H9 (cell line): ENCODE data around the gene SLC26A6. TPM values are rescaled to one million over a fixed set of nuclear protein-coding genes. Genes with fewer than 3 reads are reported as not detected.
A peak's percentile ranks its signal among the peaks of the same experiment; 100 is the strongest.

Source experiments
- DNase-seq: peaks from one replicate; pipeline ENCODE4 v3.0.0-alpha.2; 2017
- H2AFZ ChIP-seq: one replicate; pipeline ENCODE4 v1.6.1; 2013; ENCODE audit warnings: mild to moderate bottlenecking, low read length, control low read depth, moderate library complexity
- H2AK5ac ChIP-seq: 2 replicates; pipeline ENCODE4 v1.6.1; 2013; ENCODE audit warnings: low read length, control low read depth, mixed read lengths; ENCODE audit not compliant: insufficient read length
- H2BK120ac ChIP-seq: one replicate; pipeline ENCODE4 v1.6.1; 2013; ENCODE audit warnings: low read depth, mild to moderate bottlenecking, low read length, control low read depth, inconsistent platforms; ENCODE audit not compliant: poor library complexity, severe bottlenecking
- H2BK12ac ChIP-seq: 2 replicates; pipeline ENCODE4 v1.6.1; 2013; ENCODE audit warnings: low read length, control low read depth, mixed read lengths, low read depth; ENCODE audit not compliant: insufficient read length
- H2BK15ac ChIP-seq: 2 replicates; pipeline ENCODE4 v1.6.1; 2013; ENCODE audit warnings: low read depth, low read length, control low read depth
- H2BK20ac ChIP-seq: one replicate; pipeline ENCODE4 v1.6.1; 2013; ENCODE audit warnings: low read depth, mild to moderate bottlenecking, low read length, control low read depth, inconsistent platforms; ENCODE audit not compliant: poor library complexity, severe bottlenecking
- H2BK5ac ChIP-seq: 2 replicates; pipeline ENCODE4 v1.6.1; 2013; ENCODE audit warnings: low read length, control low read depth, mixed read lengths; ENCODE audit not compliant: insufficient read length
- H3K14ac ChIP-seq: 2 replicates; pipeline ENCODE4 v1.6.1; 2013; ENCODE audit warnings: low read length, control low read depth; ENCODE audit not compliant: insufficient read depth
- H3K18ac ChIP-seq: 2 replicates; pipeline ENCODE4 v1.6.1; 2013; ENCODE audit warnings: low read depth, mild to moderate bottlenecking, mixed read lengths, low read length, control low read depth; ENCODE audit not compliant: insufficient read length
- H3K23ac ChIP-seq: 2 replicates; pipeline ENCODE4 v1.6.1; 2013; ENCODE audit warnings: low read length, control low read depth, mixed read lengths, low read depth; ENCODE audit not compliant: insufficient read length
- H3K23me2 ChIP-seq: 2 replicates; pipeline ENCODE4 v1.6.1; 2013; ENCODE audit warnings: low read depth, mild to moderate bottlenecking, mixed read lengths, low read length, control low read depth; ENCODE audit not compliant: insufficient read length, poor library complexity, severe bottlenecking
- H3K27ac ChIP-seq: 2 replicates; pipeline ENCODE4 v1.5.1; 2013; ENCODE audit warnings: low read length, control low read depth, mixed read lengths, low read depth; ENCODE audit not compliant: insufficient read length
- H3K27me3 ChIP-seq: 2 replicates; pipeline ENCODE4 v1.6.1; 2013; ENCODE audit warnings: low read length, control low read depth, inconsistent platforms; ENCODE audit not compliant: insufficient read depth
- H3K4ac ChIP-seq: 2 replicates; pipeline ENCODE4 v1.6.1; 2013; ENCODE audit warnings: low read depth, mild to moderate bottlenecking, control low read depth, inconsistent platforms, low read length, moderate library complexity
- H3K4me1 ChIP-seq: 2 replicates; pipeline ENCODE4 v1.6.1; 2013; ENCODE audit warnings: low read length, control low read depth, inconsistent platforms; ENCODE audit not compliant: insufficient read depth
- H3K4me2 ChIP-seq: 2 replicates; pipeline ENCODE4 v1.6.1; 2013; ENCODE audit warnings: low read length, control low read depth, mixed read lengths; ENCODE audit not compliant: insufficient read length, insufficient read depth
- H3K56ac ChIP-seq: 2 replicates; pipeline ENCODE4 v1.6.1; 2013; ENCODE audit warnings: low read depth, mild to moderate bottlenecking, mixed read lengths, low read length, control low read depth; ENCODE audit not compliant: insufficient read length
- H3K79me1 ChIP-seq: 2 replicates; pipeline ENCODE4 v1.6.1; 2013; ENCODE audit warnings: low read depth, mild to moderate bottlenecking, moderate library complexity, low read length, control low read depth, inconsistent platforms; ENCODE audit not compliant: insufficient read depth, poor library complexity, severe bottlenecking
- H3K79me2 ChIP-seq: 2 replicates; pipeline ENCODE4 v1.6.1; 2013; ENCODE audit warnings: low read length, control low read depth, inconsistent platforms; ENCODE audit not compliant: insufficient read depth
- H3K9ac ChIP-seq: 2 replicates; pipeline ENCODE4 v1.6.1; 2013; ENCODE audit warnings: low read length, control low read depth, mixed read lengths; ENCODE audit not compliant: insufficient read length; ENCODE audit errors: extremely low read depth
- H3K9me3 ChIP-seq: one replicate; pipeline ENCODE4 v1.6.1; 2013; ENCODE audit warnings: low read depth, low read length, inconsistent platforms; ENCODE audit not compliant: control insufficient read depth
- H3T11ph ChIP-seq: one replicate; pipeline ENCODE4 v1.6.1; 2013; ENCODE audit warnings: mild to moderate bottlenecking, low read length, control low read depth, inconsistent platforms
- H4K20me1 ChIP-seq: one replicate; pipeline ENCODE4 v1.6.1; 2013; ENCODE audit not compliant: control insufficient read depth, insufficient read length, insufficient read depth
- H4K5ac ChIP-seq: 2 replicates; pipeline ENCODE4 v1.6.1; 2013; ENCODE audit warnings: low read depth, mild to moderate bottlenecking, mixed read lengths, low read length, control low read depth; ENCODE audit not compliant: insufficient read length
- H4K8ac ChIP-seq: replicated peaks from 2 replicates; pipeline ENCODE4 v1.6.1; 2013; ENCODE audit warnings: low read length, control low read depth, mixed read lengths, low read depth; ENCODE audit not compliant: insufficient read length
- H4K91ac ChIP-seq: 2 replicates; pipeline ENCODE4 v1.6.1; 2013; ENCODE audit warnings: low read depth, mild to moderate bottlenecking, moderate library complexity, mixed read lengths, low read length, control low read depth; ENCODE audit not compliant: insufficient read length
- H3K27ac Mint-ChIP-seq, 3 experiments: 2 replicates in 2 of 3; 3 replicates in 1 of 3; pipeline ENCODE4 v1.8.0; 2020 to 2021; ENCODE audit warnings: mixed read lengths in 3 of 3, mild to moderate bottlenecking in 1 of 3, moderate library complexity in 1 of 3
- H3K27me3 Mint-ChIP-seq: 2 replicates; pipeline ENCODE4 v1.8.0; 2021; ENCODE audit warnings: low read depth, mild to moderate bottlenecking, moderate library complexity, mixed read lengths
- H3K36me3 Mint-ChIP-seq, 3 experiments: 2 replicates in 2 of 3; 3 replicates in 1 of 3; pipeline ENCODE4 v1.8.0; 2020 to 2021; ENCODE audit warnings: low read depth in 3 of 3, mixed read lengths in 3 of 3; ENCODE audit not compliant: insufficient read depth in 1 of 3
- H3K4me1 Mint-ChIP-seq, 2 experiments: 2 replicates each; pipeline ENCODE4 v1.8.0; 2020; ENCODE audit warnings: mixed read lengths in 2 of 2
- H3K4me3 Mint-ChIP-seq, 2 experiments: 2 replicates in 1 of 2; 3 replicates in 1 of 2; pipeline ENCODE4 v1.8.0; 2020 to 2021; ENCODE audit warnings: mild to moderate bottlenecking in 2 of 2, mixed read lengths in 2 of 2, moderate library complexity in 1 of 2
- H3K9me3 Mint-ChIP-seq, 2 experiments: 2 replicates in 1 of 2; 3 replicates in 1 of 2; pipeline ENCODE4 v1.8.0; 2020; ENCODE audit warnings: mild to moderate bottlenecking in 2 of 2, mixed read lengths in 2 of 2, moderate library complexity in 1 of 2
- CTCF ChIP-seq: fragments of 200-600 bp; sonication (generic); conservative IDR thresholded peaks from 3 replicates; pipeline ENCODE4 v1.8.0; 2021; ENCODE audit warnings: antibody characterized with exemption, mild to moderate bottlenecking
- WGBS: extraction: QIAGEN DNeasy Blood & Tissue Kit; methylation state at CpG from one replicate; pipeline ENCODE4 v1.1.7; 2013; ENCODE audit warnings: missing lambda C conversion rate, low lambda C conversion rate, mixed read lengths; ENCODE audit not compliant: insufficient read length; ENCODE audit errors: extremely low coverage; 5-methylcytosine and 5-hydroxymethylcytosine counted together
- total RNA-seq: library from RNA; stranded (reverse); gene quantifications from 2 replicates; pipeline ENCODE4 v1.2.1, GENCODE V29; 2021

Gene SLC26A6
- total RNA-seq, 1 experiment from 2014 or later: 61.3 TPM

DNA sequence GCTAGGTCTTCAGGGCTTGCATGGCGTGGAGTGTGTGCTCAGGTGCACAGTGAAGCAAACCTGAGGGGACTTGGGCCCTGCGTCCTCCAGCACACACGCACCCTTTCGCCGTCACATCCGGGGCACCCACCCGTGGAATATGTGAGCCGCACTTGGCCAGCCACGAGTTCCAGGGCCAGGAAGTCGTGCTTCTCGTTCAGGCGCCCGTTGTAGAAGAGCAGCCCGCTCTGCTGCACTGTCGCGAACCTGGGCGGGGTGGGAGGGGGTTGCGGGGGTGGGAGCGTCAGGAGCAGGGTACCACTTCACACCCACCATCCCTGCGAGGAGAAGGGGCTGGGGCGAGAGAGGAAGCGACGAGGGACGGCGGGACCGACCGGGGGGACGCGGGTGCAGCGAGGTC lies 20.3 kb upstream of the SLC26A6 start:
- no peaks in the 10 kb centered on the region for H3K79me1 ChIP-seq
- H3K27ac Mint-ChIP-seq: peak overlapping the region in 1 of 3 experiments; percentile 73; a peak in 1 of 7 replicates
- no peak overlapping the region for H3T11ph ChIP-seq
- H3K4me3 Mint-ChIP-seq: peak overlapping the region; percentile 67 to 78
- no CpG with 5 or more reads among the region's 30 CpGs for WGBS
- H2AK5ac ChIP-seq: no peak overlapping the region
- DNase-seq: no peak
- peak overlapping the region; percentile 50 for H3K4me2 ChIP-seq
- H3K56ac ChIP-seq: no peak overlapping the region
- H2BK12ac ChIP-seq: no peak overlapping the region
- H3K4me1 ChIP-seq: no peaks in the 10 kb centered on the region; the same call in 1 of the 2 replicates
- H3K36me3 Mint-ChIP-seq: peaks cover 44 to 64% (median 60%) of the 10 kb centered on the region in 3 experiments
- no peak overlapping the region for H2BK15ac ChIP-seq
- H4K5ac ChIP-seq: no peak overlapping the region
- peaks cover 4% of the 10 kb centered on the region; the same call in 1 of the 2 replicates for H3K27me3 Mint-ChIP-seq
- H3K79me2 ChIP-seq: no peaks in the 10 kb centered on the region
- no peak overlapping the region for H2BK20ac ChIP-seq
- 0 out of 2 replicates have a peak overlapping the region, but pooled peaks have one; percentile 4 for H3K14ac ChIP-seq
- H4K8ac ChIP-seq: no peak overlapping the region
- no peak for TF ChIP-seq CTCF
- H3K27me3 ChIP-seq: no peaks in the 10 kb centered on the region
- H2BK5ac ChIP-seq: no peak overlapping the region
- no peak overlapping the region for H3K27ac ChIP-seq
- H3K9me3 Mint-ChIP-seq: peaks cover 0 to 3% of the 10 kb centered on the region in 2 experiments; a peak in 1 of 5 replicates
- H3K9me3 ChIP-seq: no peaks in the 10 kb centered on the region
- H3K23me2 ChIP-seq: peaks cover 3% of the 10 kb centered on the region
- peaks cover 4 to 13% of the 10 kb centered on the region in 2 experiments for H3K4me1 Mint-ChIP-seq
- peaks cover 2% of the 10 kb centered on the region for H4K20me1 ChIP-seq
- H2AFZ ChIP-seq: no peak overlapping the region
- no peak overlapping the region for H2BK120ac ChIP-seq
- H3K9ac ChIP-seq: no peak overlapping the region
- peak overlapping the region; percentile 41 for H3K18ac ChIP-seq
- H3K23ac ChIP-seq: no peak overlapping the region
- H3K4ac ChIP-seq: no peak overlapping the region
- H4K91ac ChIP-seq: no peak overlapping the region
